Jurkat, Clone E6-1 (cell line): ENCODE measurements around the gene CCL7.

Experiments used
- DNase-seq: peaks from one replicate; pipeline ENCODE4 v3.0.0-alpha.2; 2011; ENCODE audit warnings: low read depth, low spot score
- H3K4me3 ChIP-seq: 2 replicates; pipeline ENCODE4 v1.5.1; 2011; ENCODE audit warnings: mild to moderate bottlenecking, low read length, control low read depth, moderate library complexity

CCL7 gene

DNA sequence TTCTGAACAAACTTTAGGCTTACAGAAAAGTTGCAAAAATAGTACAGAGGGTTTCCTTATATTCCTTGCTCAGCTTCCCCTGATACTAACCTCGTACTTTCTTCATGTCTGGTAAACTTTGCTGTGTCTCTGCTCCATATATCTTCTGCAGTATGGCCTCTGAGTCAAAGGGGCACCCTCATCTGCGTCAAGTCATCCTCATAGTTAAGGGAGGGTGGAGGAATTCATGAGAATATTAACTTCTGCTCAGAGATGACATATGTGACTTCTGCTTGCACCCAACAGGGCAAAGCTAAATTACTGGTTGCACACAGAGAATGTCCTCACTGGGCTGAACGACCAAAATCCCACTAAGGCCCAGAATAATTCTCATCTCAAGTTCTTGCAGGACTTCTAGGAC, 4.3 kb upstream of the CCL7 start:
- no peak for DNase-seq
- H3K4me3 ChIP-seq: no peak overlapping the region

- no peak for DNase-seq
- H3K4me3 ChIP-seq: no peak overlapping the region
These were observed 5.9 kb downstream of the CCL7 start for GRCh38 chr17:34275881-34276280.

DNA sequence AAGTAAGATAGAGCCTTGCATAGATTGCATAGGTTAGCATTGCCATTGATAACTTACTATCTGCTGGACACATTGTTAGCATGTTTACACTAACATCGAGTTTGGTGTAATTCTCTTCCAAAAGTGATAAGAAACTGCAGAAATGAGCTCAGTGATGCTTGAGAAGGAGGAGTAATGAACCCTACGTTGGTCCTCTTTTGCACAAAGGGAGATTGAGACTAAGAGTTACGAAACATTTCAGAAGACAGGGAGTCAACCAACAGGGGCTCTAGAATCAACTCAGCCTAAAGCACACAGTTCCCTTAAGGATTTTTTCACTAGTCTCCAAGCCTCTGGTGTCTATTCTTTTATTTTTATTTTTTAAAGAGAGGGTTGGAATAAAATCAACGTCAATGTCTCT, 6.8 kb downstream of the CCL7 start:
- DNase-seq: no peak
- H3K4me3 ChIP-seq: no peak overlapping the region

DNA sequence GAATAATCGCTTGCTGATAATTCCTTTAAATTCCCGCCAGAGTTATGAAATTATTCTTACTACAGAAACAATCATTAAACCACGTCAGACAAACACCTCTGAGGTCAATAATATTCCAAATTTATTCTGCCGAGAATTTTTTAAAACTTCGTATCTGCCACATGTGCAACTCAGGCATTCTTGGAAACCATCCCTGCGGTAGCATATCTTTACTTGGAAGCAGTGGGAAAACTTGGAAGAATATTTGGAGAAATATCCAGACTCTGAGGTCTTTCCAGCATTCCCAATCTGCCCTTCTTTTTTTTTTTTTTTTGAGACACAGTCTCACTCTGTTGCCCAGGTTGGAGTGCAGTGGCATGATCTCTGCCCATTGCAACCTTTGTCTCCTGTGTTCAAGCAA, 13.6 kb downstream of the CCL7 start:
- no peak overlapping the region for H3K4me3 ChIP-seq
- no peak for DNase-seq

- no peak within 1 kb of the TSS for H3K4me3 ChIP-seq
- no peak for DNase-seq
These were observed 15.3 kb downstream of the CCL7 start, which contains the start of gene CCL11 for GRCh38 chr17:34285286-34285792. CCL11 (plus strand) TSS chr17:34285742; CDS start chr17:34285809, 67 bp downstream.

GRCh38 chr17:34287875-34288274, 17.9 kb downstream of the CCL7 start:
- DNase-seq: no peak
- H3K4me3 ChIP-seq: no peak overlapping the region

GRCh38 chr17:34290586-34290985, 20.6 kb downstream of the CCL7 start:
- DNase-seq: no peak
- H3K4me3 ChIP-seq: no peak overlapping the region

- DNase-seq: no peak
- H3K4me3 ChIP-seq: no peak overlapping the region
These were observed 21.8 kb downstream of the CCL7 start for GRCh38 chr17:34291721-34292348.

GRCh38 chr17:34299027-34299426, 29.0 kb downstream of the CCL7 start:
- no peak overlapping the region for H3K4me3 ChIP-seq
- no peak for DNase-seq

GRCh38 chr17:34299956-34300577, 30.0 kb downstream of the CCL7 start:
- no peak for DNase-seq
- H3K4me3 ChIP-seq: no peak overlapping the region

DNA sequence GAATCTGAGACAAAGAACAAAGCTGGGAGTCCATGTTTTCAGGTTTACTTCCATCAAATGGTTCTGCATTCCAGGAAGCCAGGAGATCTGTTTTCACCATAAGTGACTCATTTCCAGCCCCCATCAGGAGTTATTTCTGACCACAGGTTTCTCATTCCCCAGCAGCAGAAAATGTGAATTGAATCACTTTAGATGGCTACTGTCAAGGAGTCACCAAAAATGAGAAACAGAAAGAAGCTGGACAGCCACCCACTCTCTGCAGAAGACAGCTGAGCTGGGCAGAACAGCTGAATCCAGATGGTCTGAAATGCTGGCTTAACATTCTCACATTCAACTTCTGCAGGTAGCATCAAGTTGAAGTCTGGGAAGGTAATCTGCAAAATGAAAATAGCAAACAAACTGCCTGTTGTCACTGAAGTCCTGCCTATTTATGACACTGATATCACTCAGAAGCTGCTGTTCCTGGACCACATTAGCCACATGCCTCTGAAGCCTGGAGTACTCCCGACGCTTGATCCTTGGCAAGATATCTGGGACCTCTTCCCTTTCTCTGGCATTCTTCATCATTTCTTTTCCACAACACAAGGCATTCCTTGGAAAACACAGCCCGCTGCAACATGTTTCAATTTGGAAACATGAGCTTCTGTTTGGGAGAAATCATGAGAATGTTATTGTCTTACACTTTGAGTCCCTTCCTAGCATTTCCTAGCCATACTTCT, 30.8 kb downstream of the CCL7 start:
- DNase-seq: no peak
- H3K4me3 ChIP-seq: no peak overlapping the region

DNA sequence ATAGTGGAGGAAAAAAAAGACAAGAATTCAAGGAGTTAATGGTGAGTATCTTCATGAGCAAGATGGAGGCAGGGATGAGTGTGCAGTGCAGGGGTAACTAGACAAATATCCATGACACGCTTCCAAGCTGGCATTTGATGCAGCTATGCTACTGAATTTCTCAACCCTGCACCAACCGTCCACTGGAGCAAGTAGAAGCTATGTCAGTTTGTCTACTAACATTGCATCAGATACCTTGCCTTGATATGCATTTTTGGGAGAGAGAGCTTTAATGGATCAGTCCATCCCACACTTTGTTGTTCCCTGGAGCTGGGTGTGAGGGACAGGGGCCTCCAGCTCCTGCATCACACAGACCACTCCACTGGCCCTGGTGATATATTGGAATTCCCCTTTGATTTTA, 32.0 kb downstream of the CCL7 start:
- no peak overlapping the region for H3K4me3 ChIP-seq
- DNase-seq: no peak

DNA sequence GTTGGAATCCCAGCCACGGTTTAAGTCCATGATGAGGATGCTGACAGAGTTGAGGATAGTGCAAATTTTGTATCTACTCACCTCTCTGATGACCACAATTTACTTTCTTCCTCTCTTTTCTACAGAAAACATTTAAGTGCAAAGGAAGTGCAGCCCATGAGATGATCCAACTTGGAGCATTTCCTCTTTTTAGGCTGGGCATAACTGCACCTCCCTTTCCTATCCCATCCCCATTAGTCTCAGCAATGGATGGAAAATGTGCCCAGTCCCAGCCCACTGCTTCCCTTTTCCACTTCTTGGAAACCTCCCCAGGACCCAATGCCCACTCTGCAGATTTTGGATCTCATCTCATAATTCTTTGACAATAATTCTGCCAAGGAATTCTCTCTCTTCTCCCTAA, 32.6 kb downstream of the CCL7 start:
- no peak overlapping the region for H3K4me3 ChIP-seq
- no peak for DNase-seq

DNA sequence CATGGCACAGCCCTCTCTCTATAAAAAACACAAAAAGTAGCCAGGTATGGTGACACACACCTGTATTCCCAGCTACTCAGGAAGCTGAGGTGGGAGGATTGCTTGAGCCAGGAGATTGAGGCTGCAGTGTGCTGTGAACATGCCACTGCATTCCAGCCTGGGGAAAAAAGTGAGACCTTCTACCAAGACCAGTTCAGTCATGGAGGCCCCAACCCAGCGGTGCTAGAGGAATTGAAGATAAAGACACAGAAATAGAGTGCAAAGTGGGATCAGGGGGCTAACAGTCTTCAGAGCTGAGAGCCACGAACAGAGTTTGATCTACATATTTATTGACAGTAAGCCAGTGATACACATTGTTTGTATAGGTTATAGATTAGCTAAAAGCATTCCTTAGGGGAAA, 33.6 kb downstream of the CCL7 start:
- no peak overlapping the region for H3K4me3 ChIP-seq
- DNase-seq: no peak

DNA sequence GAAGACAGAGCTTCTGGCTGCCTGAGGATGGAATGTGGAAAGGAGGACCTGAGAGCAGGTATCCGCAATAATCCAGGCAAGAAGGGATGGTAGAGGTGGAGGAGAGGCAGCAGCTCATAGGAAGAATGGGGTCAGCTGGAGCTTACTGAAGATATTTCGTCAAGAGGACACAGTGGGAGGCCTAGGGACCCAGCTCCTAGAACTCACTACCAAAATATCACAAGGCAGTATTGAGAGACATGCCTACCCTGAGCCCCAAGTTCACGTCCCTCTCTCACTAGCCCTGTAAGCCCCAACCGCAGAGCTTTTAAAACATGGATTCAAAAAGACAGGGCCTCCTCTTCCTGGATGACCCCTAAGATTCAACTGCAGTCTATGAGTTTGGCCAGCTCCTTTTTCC, 35.0 kb downstream of the CCL7 start:
- DNase-seq: no peak

DNA sequence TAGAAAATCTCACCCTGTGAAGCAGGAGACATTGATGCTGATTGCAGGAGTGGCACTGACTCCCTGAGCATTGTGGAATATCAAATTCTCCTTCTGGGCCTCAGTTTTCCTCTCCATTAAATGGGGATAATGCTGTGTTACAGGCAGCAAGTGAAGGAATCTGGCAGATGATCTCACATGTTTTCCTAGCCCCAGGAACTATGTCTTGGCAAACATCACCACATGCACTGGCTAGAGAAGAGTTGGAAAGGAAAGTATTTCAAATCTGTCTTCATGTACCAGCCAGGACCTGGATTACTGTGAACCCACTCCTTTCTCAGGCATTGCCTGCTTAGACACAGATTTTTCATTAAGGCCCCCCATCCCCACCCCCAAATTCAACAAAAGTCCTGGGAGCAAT, 35.6 kb downstream of the CCL7 start:
- no peak for DNase-seq
- H3K4me3 ChIP-seq: no peak overlapping the region

More for the DNA sequence above, 35.0 kb downstream of the CCL7 start:
- no peak overlapping the region for H3K4me3 ChIP-seq

- no peak for DNase-seq
- no peak overlapping the region for H3K4me3 ChIP-seq
These were observed 36.4 kb downstream of the CCL7 start for GRCh38 chr17:34306466-34306865.

DNA sequence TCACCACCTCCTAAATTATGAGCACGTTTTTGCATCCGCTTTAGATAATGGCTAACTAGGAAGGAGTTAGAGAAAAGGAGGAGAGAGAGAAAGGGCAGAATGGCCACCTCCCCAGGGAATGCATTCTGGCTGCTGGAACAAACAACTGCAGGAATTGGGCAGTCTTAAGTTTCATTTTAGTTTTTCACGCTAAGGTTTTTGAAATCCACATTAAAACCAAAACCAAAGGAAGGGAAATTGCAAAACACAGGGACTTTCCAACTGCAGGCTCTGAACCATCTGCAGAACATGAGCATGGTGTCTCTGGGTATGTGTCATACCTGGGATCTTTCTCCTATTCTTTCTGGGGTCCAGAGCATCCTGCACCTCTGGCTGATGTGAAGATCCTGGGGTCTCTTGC, 37.1 kb downstream of the CCL7 start:
- no peak overlapping the region for H3K4me3 ChIP-seq

GRCh38 chr17:34308371-34308770, 38.4 kb downstream of the CCL7 start:
- H3K4me3 ChIP-seq: no peak overlapping the region
- no peak for DNase-seq

More for the DNA sequence above, 37.1 kb downstream of the CCL7 start:
- DNase-seq: no peak

- no peak overlapping the region for H3K4me3 ChIP-seq
- DNase-seq: no peak
These were observed 41.3 kb downstream of the CCL7 start for GRCh38 chr17:34311291-34311690.
